ENCODE measurements around the gene ZC3H12D. TPM values are rescaled to one million over a fixed set of nuclear protein-coding genes. Genes with fewer than 3 reads are reported as not detected.

The ZC3H12D gene
- total RNA-seq, 1 donor from 2014 or later = 0.47 TPM

GRCh38 chr6:149439626-149440025, 45.2 kb downstream of the ZC3H12D start:
- no peak for TF ChIP-seq CTCF (IDR thresholded peaks at IDR 0.05; ENCODE audit: unreplicated experiment)
- Mint-ChIP-seq H3K9me3 (peaks cover 5% of the 10 kb centered on the region), H3K27me3 (ENCODE audit: low read depth) (no peaks in the 10 kb centered on the region), H3K27ac (no peak overlapping the region), H3K36me3 (no peaks in the 10 kb centered on the region), H3K4me1 (peaks cover 32% of the 10 kb centered on the region), H3K4me3 (no peak overlapping the region)
- no peak for DNase-seq (ENCODE audit: low spot score in 2 of 2, unreplicated experiment in 2 of 2)

DNA sequence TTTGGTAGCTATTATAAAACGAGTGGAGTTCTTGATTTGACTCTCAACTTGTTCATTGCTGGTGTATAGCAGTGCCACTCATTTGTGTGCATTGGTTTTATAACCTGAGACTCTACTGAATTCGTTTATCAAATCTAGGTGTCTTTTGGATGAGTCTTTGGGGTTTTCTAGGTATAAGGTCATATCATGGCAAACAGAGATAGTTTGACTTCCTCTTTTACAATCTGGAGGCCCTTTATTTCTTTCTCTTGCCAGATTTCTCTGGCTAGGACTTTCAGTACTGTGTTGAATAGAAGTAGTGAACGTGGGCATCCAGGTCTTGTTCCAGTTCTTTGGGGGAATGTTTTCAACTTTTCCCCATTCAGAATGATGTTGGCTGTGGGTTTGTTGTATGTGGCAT, 46.0 kb downstream of the ZC3H12D start:
- Mint-ChIP-seq H3K27ac (no peak overlapping the region), H3K27me3 (ENCODE audit: low read depth) (no peaks in the 10 kb centered on the region), H3K4me1 (peaks cover 31% of the 10 kb centered on the region), H3K4me3 (no peak overlapping the region), H3K36me3 (no peaks in the 10 kb centered on the region), H3K9me3 (peaks cover 5% of the 10 kb centered on the region)
- no peak for DNase-seq (ENCODE audit: low spot score in 2 of 2, unreplicated experiment in 2 of 2)
- no peak for TF ChIP-seq CTCF (IDR thresholded peaks at IDR 0.05; ENCODE audit: unreplicated experiment)

DNA sequence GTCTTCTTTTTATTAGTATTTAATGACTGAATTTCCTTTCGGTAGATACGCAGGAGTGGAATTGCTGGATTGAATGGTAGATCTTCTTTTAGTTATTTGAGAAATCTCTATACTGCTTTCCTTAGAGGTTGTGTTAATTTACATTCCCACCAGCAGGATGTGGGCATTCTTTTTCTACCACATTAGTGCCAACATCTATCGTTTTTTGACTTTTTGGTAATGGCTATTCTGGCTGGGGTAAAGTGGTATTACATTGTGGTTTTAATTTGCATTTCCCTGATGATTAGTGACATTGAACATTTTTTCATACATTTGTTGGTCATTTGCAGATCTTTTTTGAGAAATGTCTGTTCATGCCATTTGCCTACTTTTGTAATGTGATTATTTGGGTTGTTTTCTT, 47.6 kb downstream of the ZC3H12D start:
- Mint-ChIP-seq H3K4me3 (no peak overlapping the region), H3K9me3 (peaks cover 5% of the 10 kb centered on the region), H3K27me3 (ENCODE audit: low read depth) (no peaks in the 10 kb centered on the region), H3K36me3 (no peaks in the 10 kb centered on the region), H3K4me1 (peaks cover 18% of the 10 kb centered on the region), H3K27ac (no peak overlapping the region)
- no peak for TF ChIP-seq CTCF (IDR thresholded peaks at IDR 0.05; ENCODE audit: unreplicated experiment)
- no peak for DNase-seq (ENCODE audit: low spot score in 2 of 2, unreplicated experiment in 2 of 2)

GRCh38 chr6:149436647-149437046, 48.2 kb downstream of the ZC3H12D start:
- H3K27ac Mint-ChIP-seq = no peak overlapping the region
- H3K36me3 Mint-ChIP-seq = no peaks in the 10 kb centered on the region
- no peak for DNase-seq (ENCODE audit: low spot score in 2 of 2, unreplicated experiment in 2 of 2)
- no peaks in the 10 kb centered on the region for H3K27me3 Mint-ChIP-seq (ENCODE audit: low read depth)
- H3K4me3 Mint-ChIP-seq = no peak overlapping the region
- H3K4me1 Mint-ChIP-seq = peaks cover 18% of the 10 kb centered on the region
- peaks cover 5% of the 10 kb centered on the region for H3K9me3 Mint-ChIP-seq
- no peak for TF ChIP-seq CTCF (IDR thresholded peaks at IDR 0.05; ENCODE audit: unreplicated experiment)

DNA sequence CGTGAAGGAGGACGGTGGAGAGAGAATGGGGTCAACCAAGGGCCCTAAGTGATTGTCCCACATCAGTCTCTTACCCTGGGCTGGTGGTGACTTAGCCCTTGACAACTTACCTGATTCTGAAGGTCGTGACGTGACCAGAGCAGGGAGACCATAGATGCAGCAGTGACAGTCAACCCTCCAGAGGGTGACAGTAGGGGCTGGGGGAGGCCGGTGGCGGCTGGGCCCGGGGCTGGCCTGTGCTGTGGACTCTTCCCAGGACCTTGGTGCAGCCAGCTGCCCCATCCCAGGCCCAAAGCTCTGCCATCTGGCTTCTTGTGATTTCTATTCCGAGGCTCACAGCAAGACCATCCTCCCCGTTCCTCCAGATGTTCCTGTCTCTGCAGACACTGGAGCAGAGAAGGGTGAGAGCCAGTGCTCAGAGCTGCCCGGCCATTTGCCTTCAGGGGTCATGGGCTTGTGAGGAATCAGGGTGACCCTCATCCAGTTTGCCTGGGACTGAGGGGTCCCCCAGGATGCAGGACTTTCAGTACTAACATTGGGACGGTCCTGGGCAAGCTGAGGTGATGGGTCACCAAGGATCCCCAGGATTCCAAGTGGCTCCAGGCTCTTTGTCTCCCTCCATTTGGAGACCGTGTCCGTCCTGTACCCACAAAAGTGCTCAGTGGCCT, 48.8 kb downstream of the ZC3H12D start:
- Mint-ChIP-seq H3K4me1 (peaks cover 12% of the 10 kb centered on the region), H3K9me3 (peaks cover 5% of the 10 kb centered on the region), H3K36me3 (no peaks in the 10 kb centered on the region), H3K27ac (no peak overlapping the region), H3K27me3 (ENCODE audit: low read depth) (no peaks in the 10 kb centered on the region), H3K4me3 (no peak overlapping the region)
- TF ChIP-seq CTCF (IDR thresholded peaks at IDR 0.05; ENCODE audit: unreplicated experiment) = no peak
- no peak for DNase-seq (ENCODE audit: low spot score in 2 of 2, unreplicated experiment in 2 of 2)

- H3K4me3 Mint-ChIP-seq = no peak overlapping the region
- peaks cover 5% of the 10 kb centered on the region for H3K9me3 Mint-ChIP-seq
- H3K27me3 Mint-ChIP-seq (ENCODE audit: low read depth) = peaks cover under 1% of the 10 kb centered on the region
- DNase-seq (ENCODE audit: low spot score in 2 of 2, unreplicated experiment in 2 of 2) = no peak
- peaks cover 2% of the 10 kb centered on the region for H3K4me1 Mint-ChIP-seq
- TF ChIP-seq CTCF (IDR thresholded peaks at IDR 0.05; ENCODE audit: unreplicated experiment) = no peak
- H3K27ac Mint-ChIP-seq = no peak overlapping the region
- H3K36me3 Mint-ChIP-seq = no peaks in the 10 kb centered on the region
Measured at GRCh38 chr6:149433881-149434280, 50.9 kb downstream of the ZC3H12D start.
